HFFc6 (cell line): ENCODE data around the gene GFI1. TPM values are rescaled to one million over a fixed set of nuclear protein-coding genes. Genes with fewer than 3 reads are reported as not detected.
"Not testable (repeated sequence)": the region's sequence is repeated elsewhere in the genome, so short reads cannot be mapped to it uniquely, and the experiment has no call there.

Source experiments
- DNase-seq: peaks from one replicate; pipeline ENCODE4 v3.0.0-alpha.2; 2018
- H3K27ac Mint-ChIP-seq: 2 replicates; pipeline ENCODE4 v1.8.0; 2020; ENCODE audit warnings: mild to moderate bottlenecking, mixed read lengths
- H3K27me3 Mint-ChIP-seq: 2 replicates; pipeline ENCODE4 v1.8.0; 2021; ENCODE audit warnings: mild to moderate bottlenecking, moderate library complexity, mixed read lengths; ENCODE audit not compliant: insufficient read depth
- H3K36me3 Mint-ChIP-seq: 2 replicates; pipeline ENCODE4 v1.8.0; 2021; ENCODE audit warnings: low read depth, mixed read lengths
- H3K4me1 Mint-ChIP-seq: 2 replicates; pipeline ENCODE4 v1.8.0; 2020; ENCODE audit warnings: low read depth, mixed read lengths
- H3K4me3 Mint-ChIP-seq: 2 replicates; pipeline ENCODE4 v1.8.0; 2020; ENCODE audit warnings: mild to moderate bottlenecking, moderate library complexity, mixed read lengths
- H3K9me3 Mint-ChIP-seq: 2 replicates; pipeline ENCODE4 v1.8.0; 2020; ENCODE audit warnings: mild to moderate bottlenecking, mixed read lengths
- CTCF ChIP-seq: fragments of 200-600 bp; sonication (generic); IDR thresholded peaks from 2 replicates; pipeline ENCODE4 v1.5.0; 2021; ENCODE audit warnings: antibody characterized with exemption, mild to moderate bottlenecking
- long read RNA-seq: library from polyadenylated mRNA; unstranded; transcript quantifications from one replicate; pipeline ENCODE4 v2.0.0, GENCODE V29; 2019
- total RNA-seq, 6 experiments: library from RNA; stranded (reverse); fragmentation: NEBNext Ultra II Directional; extraction: Animal tissue kit (Norgen Biotek cat#: 25700); gene quantifications; 2 replicates in 1 of 6; 3 replicates in 5 of 6; pipeline ENCODE4 v1.2.3, GENCODE V29; 2021

GFI1 gene
- under 1 TPM in 5 of 6 experiments, not detected in 1; 0.05 to 0.28 (median 0.07) TPM for total RNA-seq
- long read RNA-seq: 0 reads

GRCh38 chr1:92486251-92487077 is at the start of gene GFI1:
TSS of gene GFI1 (minus strand) at chr1:92486925. CDS start at chr1:92483487, 3,438 bp downstream.
- H3K9me3 Mint-ChIP-seq: no peaks in the 10 kb centered on the region
- peaks cover 5% of the 10 kb centered on the region; the same call in 1 of the 2 replicates for H3K36me3 Mint-ChIP-seq
- peak within 1 kb of the TSS; percentile 87 for H3K4me3 Mint-ChIP-seq
- TF ChIP-seq CTCF: no peak
- DNase-seq: no peak
- H3K4me1 Mint-ChIP-seq: peaks cover 24% of the 10 kb centered on the region
- peaks cover 58% of the 10 kb centered on the region for H3K27me3 Mint-ChIP-seq
- no peak within 1 kb of the TSS for H3K27ac Mint-ChIP-seq

- DNase-seq, H3K27me3 Mint-ChIP-seq, H3K27ac Mint-ChIP-seq, H3K4me3 Mint-ChIP-seq, H3K9me3 Mint-ChIP-seq, H3K36me3 Mint-ChIP-seq: not testable (repeated sequence)
- peaks cover 10% of the 10 kb centered on the region for H3K4me1 Mint-ChIP-seq
Measured at GRCh38 chr1:92532371-92532770, 45.6 kb upstream of the GFI1 start.

- H3K4me3 Mint-ChIP-seq, H3K27ac Mint-ChIP-seq: not testable (repeated sequence)
Measured at GRCh38 chr1:92531939-92532338, 45.2 kb upstream of the GFI1 start.

GRCh38 chr1:92527670-92528069 is 40.9 kb upstream of the GFI1 start:
- no peaks in the 10 kb centered on the region for H3K4me1 Mint-ChIP-seq
- H3K36me3 Mint-ChIP-seq: peaks cover 4% of the 10 kb centered on the region; the same call in 1 of the 2 replicates
- no peaks in the 10 kb centered on the region for H3K27me3 Mint-ChIP-seq
- no peak overlapping the region for H3K4me3 Mint-ChIP-seq
- no peaks in the 10 kb centered on the region for H3K9me3 Mint-ChIP-seq
- H3K27ac Mint-ChIP-seq: no peak overlapping the region
- no peak for DNase-seq
- no peak for TF ChIP-seq CTCF

More at GRCh38 chr1:92531939-92532338, 45.2 kb upstream of the GFI1 start:
- H3K9me3 Mint-ChIP-seq, H3K36me3 Mint-ChIP-seq, DNase-seq, H3K4me1 Mint-ChIP-seq, H3K27me3 Mint-ChIP-seq: not testable (repeated sequence)

GRCh38 chr1:92524944-92525590 is 38.3 kb upstream of the GFI1 start:
- not testable (repeated sequence) for H3K9me3 Mint-ChIP-seq, H3K4me1 Mint-ChIP-seq, DNase-seq, H3K27ac Mint-ChIP-seq, H3K36me3 Mint-ChIP-seq, H3K27me3 Mint-ChIP-seq, H3K4me3 Mint-ChIP-seq

GRCh38 chr1:92519043-92519442 is 32.3 kb upstream of the GFI1 start:
- no peaks in the 10 kb centered on the region; the same call in 1 of the 2 replicates for H3K27me3 Mint-ChIP-seq
- no peak overlapping the region for H3K27ac Mint-ChIP-seq

More at GRCh38 chr1:92519043-92519442, 32.3 kb upstream of the GFI1 start:
- Mint-ChIP-seq H3K4me3 (no peak overlapping the region), H3K36me3 (no peaks in the 10 kb centered on the region), H3K9me3 (no peaks in the 10 kb centered on the region), H3K4me1 (no peaks in the 10 kb centered on the region)
- no peak for TF ChIP-seq CTCF
- no peak for DNase-seq
